ENCODE measurements around the gene FOXP2.

FOXP2 gene

GRCh38 chr7:114691605-114692004, 277.0 kb downstream of the FOXP2 start:
- H3K4me3 ChIP-seq (ENCODE audit: low read depth in 1 of 2, low read length in 2 of 2), result no peak overlapping the region

DNA sequence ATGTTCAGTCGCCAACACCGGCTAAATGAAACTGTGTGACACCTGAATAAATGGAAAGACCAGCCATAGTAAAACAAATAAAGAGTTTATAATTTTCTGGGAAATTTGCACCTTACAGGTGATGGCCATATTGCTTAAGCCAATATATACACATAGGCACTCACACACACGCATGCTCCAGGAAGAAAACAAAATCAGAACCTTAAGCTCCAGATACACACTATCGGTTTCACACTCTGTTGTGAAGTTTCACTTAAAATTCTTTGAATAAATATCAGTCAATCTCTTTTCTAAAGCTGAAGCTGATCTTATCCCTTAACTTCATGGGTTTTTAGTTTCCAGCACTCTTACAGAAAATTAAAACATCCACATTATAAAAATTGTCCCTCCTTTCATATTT, 280.6 kb downstream of the FOXP2 start:
- Histone ChIP-seq H3K9me3 (ENCODE audit: control insufficient read depth in 1 of 2, low read length in 2 of 2) (no peaks in the 10 kb centered on the region), H3K27ac (ENCODE audit: low read length) (no peak overlapping the region), H3K4me1 (ENCODE audit: control insufficient read depth in 1 of 2, insufficient read depth in 2 of 2, low read length in 2 of 2) (no peaks in the 10 kb centered on the region), H3K36me3 (ENCODE audit: control insufficient read depth in 1 of 2, insufficient read depth in 2 of 2, low read length in 2 of 2) (no peaks in the 10 kb centered on the region), H3K4me3 (ENCODE audit: low read depth in 1 of 2, low read length in 2 of 2) (no peak overlapping the region), H3K27me3 (ENCODE audit: low read depth, low read length) (no peaks in the 10 kb centered on the region)

More at GRCh38 chr7:114691605-114692004, 277.0 kb downstream of the FOXP2 start:
- Histone ChIP-seq H3K9me3 (ENCODE audit: control insufficient read depth in 1 of 2, low read length in 2 of 2) (no peaks in the 10 kb centered on the region), H3K36me3 (ENCODE audit: control insufficient read depth in 1 of 2, insufficient read depth in 2 of 2, low read length in 2 of 2) (no peaks in the 10 kb centered on the region), H3K27me3 (ENCODE audit: low read depth, low read length) (no peaks in the 10 kb centered on the region), H3K27ac (ENCODE audit: low read length) (no peak overlapping the region), H3K4me1 (ENCODE audit: control insufficient read depth in 1 of 2, insufficient read depth in 2 of 2, low read length in 2 of 2) (no peaks in the 10 kb centered on the region)

GRCh38 chr7:114700247-114700928, 285.8 kb downstream of the FOXP2 start:
- Histone ChIP-seq H3K9me3 (ENCODE audit: control insufficient read depth in 1 of 2, low read length in 2 of 2) (no peaks in the 10 kb centered on the region), H3K4me1 (ENCODE audit: control insufficient read depth in 1 of 2, insufficient read depth in 2 of 2, low read length in 2 of 2) (no peaks in the 10 kb centered on the region), H3K27me3 (ENCODE audit: low read depth, low read length) (no peaks in the 10 kb centered on the region), H3K36me3 (ENCODE audit: control insufficient read depth in 1 of 2, insufficient read depth in 2 of 2, low read length in 2 of 2) (no peaks in the 10 kb centered on the region), H3K4me3 (ENCODE audit: low read depth in 1 of 2, low read length in 2 of 2) (no peak overlapping the region), H3K27ac (ENCODE audit: low read length) (no peak overlapping the region)

GRCh38 chr7:114703677-114704076, 289.1 kb downstream of the FOXP2 start:
- Histone ChIP-seq H3K27me3 (ENCODE audit: low read depth, low read length) (no peaks in the 10 kb centered on the region), H3K4me3 (ENCODE audit: low read depth in 1 of 2, low read length in 2 of 2) (no peak overlapping the region), H3K36me3 (ENCODE audit: control insufficient read depth in 1 of 2, insufficient read depth in 2 of 2, low read length in 2 of 2) (no peaks in the 10 kb centered on the region), H3K27ac (ENCODE audit: low read length) (no peak overlapping the region), H3K9me3 (ENCODE audit: control insufficient read depth in 1 of 2, low read length in 2 of 2) (no peaks in the 10 kb centered on the region), H3K4me1 (ENCODE audit: control insufficient read depth in 1 of 2, insufficient read depth in 2 of 2, low read length in 2 of 2) (no peaks in the 10 kb centered on the region)

- Histone ChIP-seq H3K9me3 (ENCODE audit: control insufficient read depth in 1 of 2, low read length in 2 of 2) (no peaks in the 10 kb centered on the region), H3K4me1 (ENCODE audit: control insufficient read depth in 1 of 2, insufficient read depth in 2 of 2, low read length in 2 of 2) (no peaks in the 10 kb centered on the region), H3K27me3 (ENCODE audit: low read depth, low read length) (no peaks in the 10 kb centered on the region), H3K27ac (ENCODE audit: low read length) (no peak overlapping the region), H3K36me3 (ENCODE audit: control insufficient read depth in 1 of 2, insufficient read depth in 2 of 2, low read length in 2 of 2) (no peaks in the 10 kb centered on the region), H3K4me3 (ENCODE audit: low read depth in 1 of 2, low read length in 2 of 2) (no peak overlapping the region)
Measured at GRCh38 chr7:114708646-114709045, 294.0 kb downstream of the FOXP2 start.

DNA sequence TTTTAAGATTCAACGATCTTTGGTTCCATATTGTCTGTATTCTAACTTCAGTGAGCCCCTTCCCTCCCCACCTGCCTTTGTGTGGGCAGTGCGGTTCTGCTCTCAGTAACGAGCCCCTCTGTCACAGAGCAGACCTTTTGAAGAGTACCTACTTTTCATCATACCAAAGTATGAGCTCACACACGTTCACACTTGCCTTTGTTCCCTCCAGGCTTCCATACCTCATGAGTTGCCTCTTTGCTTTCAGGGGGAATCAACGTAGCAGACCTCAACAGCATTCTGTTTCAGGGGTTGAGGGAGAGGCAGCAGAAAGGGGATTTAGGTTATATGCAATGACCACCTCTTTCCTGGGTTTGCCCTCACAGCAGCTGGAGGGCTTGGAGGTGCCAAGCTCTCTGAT, 295.9 kb downstream of the FOXP2 start:
- Histone ChIP-seq H3K4me1 (ENCODE audit: control insufficient read depth in 1 of 2, insufficient read depth in 2 of 2, low read length in 2 of 2) (no peaks in the 10 kb centered on the region), H3K4me3 (ENCODE audit: low read depth in 1 of 2, low read length in 2 of 2) (no peak overlapping the region), H3K9me3 (ENCODE audit: control insufficient read depth in 1 of 2, low read length in 2 of 2) (no peaks in the 10 kb centered on the region), H3K27ac (ENCODE audit: low read length) (no peak overlapping the region), H3K36me3 (ENCODE audit: control insufficient read depth in 1 of 2, insufficient read depth in 2 of 2, low read length in 2 of 2) (no peaks in the 10 kb centered on the region), H3K27me3 (ENCODE audit: low read depth, low read length) (no peaks in the 10 kb centered on the region)

GRCh38 chr7:114711241-114711640, 296.6 kb downstream of the FOXP2 start:
- no peaks in the 10 kb centered on the region for H3K9me3 ChIP-seq (ENCODE audit: control insufficient read depth in 1 of 2, low read length in 2 of 2)
- no peak overlapping the region for H3K4me3 ChIP-seq (ENCODE audit: low read depth in 1 of 2, low read length in 2 of 2)
- H3K27ac ChIP-seq (ENCODE audit: low read length), result no peak overlapping the region
- no peaks in the 10 kb centered on the region for H3K36me3 ChIP-seq (ENCODE audit: control insufficient read depth in 1 of 2, insufficient read depth in 2 of 2, low read length in 2 of 2)
- H3K27me3 ChIP-seq (ENCODE audit: low read depth, low read length), result no peaks in the 10 kb centered on the region
- no peaks in the 10 kb centered on the region for H3K4me1 ChIP-seq (ENCODE audit: control insufficient read depth in 1 of 2, insufficient read depth in 2 of 2, low read length in 2 of 2)

DNA sequence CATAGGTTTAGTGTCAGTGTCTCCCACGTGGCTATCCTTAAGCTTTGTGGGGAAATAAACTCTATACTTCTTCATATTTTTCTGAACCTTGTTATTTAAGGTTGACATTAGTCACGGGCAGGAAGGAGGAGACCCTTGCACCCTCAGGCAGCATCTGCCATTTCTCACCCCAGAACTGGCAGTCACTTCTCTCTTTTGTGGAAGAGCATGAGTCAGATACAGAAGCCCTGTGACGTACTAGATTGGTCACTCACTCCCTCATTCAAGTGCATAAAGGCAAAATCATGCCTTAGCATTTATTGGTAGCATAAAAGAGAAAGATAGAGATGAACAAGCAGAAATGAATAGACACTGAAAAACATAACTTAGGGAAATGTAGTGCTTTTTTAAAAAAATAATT, 301.3 kb downstream of the FOXP2 start:
- Histone ChIP-seq H3K4me1 (ENCODE audit: control insufficient read depth in 1 of 2, insufficient read depth in 2 of 2, low read length in 2 of 2) (no peaks in the 10 kb centered on the region), H3K27ac (ENCODE audit: low read length) (no peak overlapping the region), H3K36me3 (ENCODE audit: control insufficient read depth in 1 of 2, insufficient read depth in 2 of 2, low read length in 2 of 2) (no peaks in the 10 kb centered on the region), H3K4me3 (ENCODE audit: low read depth in 1 of 2, low read length in 2 of 2) (no peak overlapping the region), H3K9me3 (ENCODE audit: control insufficient read depth in 1 of 2, low read length in 2 of 2) (no peaks in the 10 kb centered on the region), H3K27me3 (ENCODE audit: low read depth, low read length) (no peaks in the 10 kb centered on the region)

GRCh38 chr7:114718861-114719260, 304.2 kb downstream of the FOXP2 start:
- H3K4me1 ChIP-seq (ENCODE audit: control insufficient read depth in 1 of 2, insufficient read depth in 2 of 2, low read length in 2 of 2), result no peaks in the 10 kb centered on the region
- H3K27me3 ChIP-seq (ENCODE audit: low read depth, low read length), result no peaks in the 10 kb centered on the region
- no peaks in the 10 kb centered on the region for H3K9me3 ChIP-seq (ENCODE audit: control insufficient read depth in 1 of 2, low read length in 2 of 2)
- H3K27ac ChIP-seq (ENCODE audit: low read length), result no peak overlapping the region
- H3K36me3 ChIP-seq (ENCODE audit: control insufficient read depth in 1 of 2, insufficient read depth in 2 of 2, low read length in 2 of 2), result no peaks in the 10 kb centered on the region
- no peak overlapping the region for H3K4me3 ChIP-seq (ENCODE audit: low read depth in 1 of 2, low read length in 2 of 2)

DNA sequence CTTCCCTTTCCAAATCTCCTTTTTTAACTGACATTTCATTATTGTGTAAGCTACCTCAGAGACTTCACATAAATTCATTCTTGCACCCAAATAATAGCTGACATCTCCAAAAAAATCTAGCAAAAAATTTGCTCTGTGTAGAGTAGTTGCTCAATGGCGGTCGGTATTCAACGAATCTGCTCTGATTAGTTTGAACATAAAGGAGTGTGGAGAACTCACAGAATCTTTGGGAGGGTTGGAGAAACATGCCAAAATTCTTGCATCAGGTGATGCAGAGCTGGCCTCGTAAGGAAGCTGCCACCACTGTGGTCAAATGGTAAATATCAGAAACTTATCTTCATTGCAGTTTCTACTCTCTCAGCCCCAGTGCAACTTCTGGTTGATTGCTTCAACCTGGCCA, 306.1 kb downstream of the FOXP2 start:
- H3K4me3 ChIP-seq (ENCODE audit: low read depth in 1 of 2, low read length in 2 of 2), result no peak overlapping the region
- no peaks in the 10 kb centered on the region for H3K36me3 ChIP-seq (ENCODE audit: control insufficient read depth in 1 of 2, insufficient read depth in 2 of 2, low read length in 2 of 2)
- no peak overlapping the region for H3K27ac ChIP-seq (ENCODE audit: low read length)
- no peaks in the 10 kb centered on the region for H3K27me3 ChIP-seq (ENCODE audit: low read depth, low read length)
- H3K4me1 ChIP-seq (ENCODE audit: control insufficient read depth in 1 of 2, insufficient read depth in 2 of 2, low read length in 2 of 2), result no peaks in the 10 kb centered on the region
- H3K9me3 ChIP-seq (ENCODE audit: control insufficient read depth in 1 of 2, low read length in 2 of 2), result no peaks in the 10 kb centered on the region

DNA sequence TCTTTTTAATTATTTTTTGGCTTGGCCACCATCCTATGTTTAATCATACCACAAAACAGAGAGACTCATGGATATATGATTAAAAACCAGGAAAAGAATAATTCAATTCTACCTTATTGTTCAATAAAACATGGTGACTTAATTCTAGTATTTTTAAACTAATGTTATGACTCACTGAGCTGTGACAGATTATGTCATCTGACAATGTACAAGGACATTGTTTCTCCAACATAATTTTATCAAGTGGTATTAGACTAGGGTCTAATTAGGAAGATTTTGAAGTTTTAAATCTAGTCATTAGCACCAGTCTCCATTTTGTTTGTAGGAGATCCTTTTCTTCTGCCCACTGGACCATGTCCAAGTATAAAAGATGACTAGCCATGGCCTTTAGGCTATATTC, 307.9 kb downstream of the FOXP2 start:
- Histone ChIP-seq H3K4me1 (ENCODE audit: control insufficient read depth in 1 of 2, insufficient read depth in 2 of 2, low read length in 2 of 2) (no peaks in the 10 kb centered on the region), H3K36me3 (ENCODE audit: control insufficient read depth in 1 of 2, insufficient read depth in 2 of 2, low read length in 2 of 2) (no peaks in the 10 kb centered on the region), H3K27me3 (ENCODE audit: low read depth, low read length) (no peaks in the 10 kb centered on the region), H3K4me3 (ENCODE audit: low read depth in 1 of 2, low read length in 2 of 2) (no peak overlapping the region), H3K27ac (ENCODE audit: low read length) (no peak overlapping the region), H3K9me3 (ENCODE audit: control insufficient read depth in 1 of 2, low read length in 2 of 2) (no peaks in the 10 kb centered on the region)

DNA sequence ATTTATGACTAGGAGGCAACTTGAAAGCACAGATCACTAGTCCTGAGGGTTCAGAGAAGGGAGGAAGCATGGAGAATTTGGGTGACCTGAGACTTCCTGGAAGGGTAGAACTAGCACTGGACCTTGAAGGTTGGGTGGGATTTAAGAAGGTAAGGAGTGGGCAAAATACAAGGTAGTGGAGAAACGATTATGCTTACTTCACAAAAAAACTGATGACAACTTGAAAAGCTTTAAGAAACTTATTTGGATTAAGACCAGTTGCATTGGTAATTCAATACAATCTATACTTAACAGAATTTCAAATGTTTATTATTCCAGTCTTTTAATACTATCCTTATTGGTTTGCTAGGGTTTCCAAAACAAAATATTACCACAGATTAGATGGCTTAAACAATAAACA, 308.7 kb downstream of the FOXP2 start:
- Histone ChIP-seq H3K27ac (ENCODE audit: low read length) (no peak overlapping the region), H3K9me3 (ENCODE audit: control insufficient read depth in 1 of 2, low read length in 2 of 2) (no peaks in the 10 kb centered on the region), H3K27me3 (ENCODE audit: low read depth, low read length) (no peaks in the 10 kb centered on the region), H3K36me3 (ENCODE audit: control insufficient read depth in 1 of 2, insufficient read depth in 2 of 2, low read length in 2 of 2) (no peaks in the 10 kb centered on the region), H3K4me3 (ENCODE audit: low read depth in 1 of 2, low read length in 2 of 2) (no peak overlapping the region), H3K4me1 (ENCODE audit: control insufficient read depth in 1 of 2, insufficient read depth in 2 of 2, low read length in 2 of 2) (no peaks in the 10 kb centered on the region)
